Urothelium cell line (cell line): ENCODE measurements around the gene LMF1.
"Not testable (repeated sequence)": the region's sequence is repeated elsewhere in the genome, so short reads cannot be mapped to it uniquely, and the experiment has no call there.

Source experiments
- DNase-seq: peaks from one replicate; pipeline ENCODE4 v3.0.0; 2011; ENCODE audit warnings: low spot score, mixed read lengths
- FAIRE-seq: peaks from 2 replicates; lab custom pipeline; 2011; peaks lifted over from hg19 to GRCh38; lab: Jason Lieb, UNC

The LMF1 gene

DNA sequence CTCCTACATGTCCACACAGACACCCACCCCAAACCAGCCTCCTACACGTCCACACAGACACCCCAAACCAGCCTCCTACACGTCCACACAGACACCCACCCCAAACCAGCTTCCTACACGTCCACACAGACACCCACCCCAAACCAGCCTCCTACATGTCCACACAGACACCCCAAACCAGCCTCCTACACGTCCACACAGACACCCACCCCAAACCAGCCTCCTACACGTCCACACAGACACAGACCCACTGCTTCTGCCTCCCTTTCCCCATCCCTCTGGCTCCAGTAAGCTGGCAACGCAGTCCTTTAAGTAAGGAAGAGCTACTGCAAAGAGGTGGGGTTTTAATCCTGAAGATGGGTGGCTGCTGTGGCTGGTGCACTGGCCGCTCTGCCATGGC, 17.0 kb downstream of the LMF1 start:
- FAIRE-seq, result peak; percentile 100
- DNase-seq, result not testable (repeated sequence)

- no peak for FAIRE-seq
- no peak for DNase-seq
Observed at GRCh38 chr16:952321-952720, 18.5 kb downstream of the LMF1 start.

GRCh38 chr16:951660-952301, 19.0 kb downstream of the LMF1 start:
- FAIRE-seq (no peak), DNase-seq (no peak)

- not testable (repeated sequence) for FAIRE-seq, DNase-seq
Observed at GRCh38 chr16:950733-951573, 19.8 kb downstream of the LMF1 start.

DNA sequence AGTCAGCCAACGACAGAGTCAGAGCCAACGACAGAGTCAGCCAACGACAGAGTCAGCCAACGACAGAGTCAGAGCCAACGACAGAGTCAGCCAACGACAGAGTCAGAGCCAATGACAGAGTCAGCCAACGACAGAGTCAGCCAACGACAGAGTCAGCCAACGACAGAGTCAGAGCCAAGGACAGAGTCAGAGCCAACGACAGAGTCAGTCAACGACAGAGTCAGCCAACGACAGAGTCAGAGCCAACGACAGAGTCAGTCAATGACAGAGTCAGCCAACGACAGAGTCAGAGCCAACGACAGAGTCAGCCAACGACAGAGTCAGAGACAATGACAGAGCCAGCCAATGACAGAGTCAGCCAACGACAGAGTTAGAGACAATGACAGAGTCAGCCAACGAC, 22.0 kb downstream of the LMF1 start:
- not testable (repeated sequence) for DNase-seq, FAIRE-seq

GRCh38 chr16:947922-948303, 22.9 kb downstream of the LMF1 start:
- FAIRE-seq, DNase-seq: not testable (repeated sequence)

DNA sequence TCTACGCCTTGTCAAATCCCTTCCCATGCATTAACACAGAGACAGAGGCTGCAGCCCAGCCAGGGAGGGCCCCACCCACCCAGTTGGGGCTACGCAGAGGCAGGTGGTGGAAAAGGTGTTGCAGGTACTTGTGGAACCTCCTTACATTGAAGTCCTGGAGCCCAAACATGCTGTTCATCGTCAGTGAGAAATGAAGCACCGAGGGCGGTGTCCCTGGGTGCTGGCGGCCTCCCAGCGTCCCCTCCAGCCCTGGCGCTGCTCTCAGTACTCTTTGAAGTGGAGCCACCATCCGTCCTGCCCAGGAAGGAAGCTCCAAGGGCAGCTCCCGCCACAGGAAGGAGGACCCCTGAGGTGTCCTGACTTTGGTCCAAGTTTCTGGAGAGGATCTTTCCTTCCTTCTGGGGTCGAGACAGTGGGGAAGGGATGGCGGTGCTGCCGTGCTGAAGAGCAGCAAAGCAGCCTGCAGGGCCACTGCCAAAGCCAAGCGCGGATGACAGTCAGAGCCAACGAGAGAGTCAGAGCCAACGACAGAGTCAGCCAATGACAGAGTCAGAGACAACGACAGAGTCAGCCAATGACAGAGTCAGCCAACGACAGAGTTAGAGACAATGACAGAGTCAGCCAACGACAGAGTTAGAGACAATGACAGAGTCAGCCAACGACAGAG, 23.4 kb downstream of the LMF1 start:
- no peak for FAIRE-seq
- DNase-seq, result no peak

DNA sequence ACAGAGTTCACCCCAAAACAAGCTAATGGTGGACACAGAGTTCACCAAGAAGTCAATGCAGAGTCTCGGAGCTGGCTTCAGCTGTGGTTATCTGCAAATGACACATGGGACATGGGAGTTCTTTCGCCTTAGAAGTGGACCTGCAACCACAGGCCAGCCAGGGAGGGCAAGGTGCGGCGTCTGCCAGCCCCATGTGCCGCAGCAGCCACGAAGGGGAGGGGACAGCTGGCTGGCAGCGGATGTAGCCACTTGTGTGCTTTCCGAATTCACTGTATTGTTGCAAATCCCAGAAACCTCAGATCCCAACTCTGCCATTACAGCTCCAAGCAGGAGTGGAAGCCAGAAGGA, 24.8 kb downstream of the LMF1 start:
- DNase-seq (no peak), FAIRE-seq (no peak)

- FAIRE-seq (no peak), DNase-seq (no peak)
Observed at GRCh38 chr16:945271-946047, 25.3 kb downstream of the LMF1 start.

DNA sequence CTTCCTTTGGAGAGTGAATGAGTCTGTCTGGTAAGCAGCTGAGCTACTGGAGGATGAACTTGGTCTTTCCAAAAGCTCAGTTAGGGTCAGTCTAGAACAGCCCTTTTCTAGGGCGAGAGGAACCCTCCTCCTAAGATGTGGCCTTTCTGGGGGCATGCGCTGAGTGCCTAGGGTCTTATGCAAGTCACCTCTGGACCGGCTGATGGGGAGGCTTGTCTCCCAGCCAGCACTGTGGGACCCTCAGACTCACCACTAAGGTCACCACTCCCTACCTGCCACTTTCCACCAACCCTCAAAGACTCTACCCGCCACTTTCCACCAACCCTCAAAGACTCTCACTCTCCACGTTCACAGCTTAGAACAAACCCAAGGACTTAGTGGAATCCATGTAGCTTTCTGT, 26.8 kb downstream of the LMF1 start:
- DNase-seq (no peak), FAIRE-seq (no peak)

- DNase-seq (no peak), FAIRE-seq (no peak)
Observed at GRCh38 chr16:942436-943060, 28.2 kb downstream of the LMF1 start.

DNA sequence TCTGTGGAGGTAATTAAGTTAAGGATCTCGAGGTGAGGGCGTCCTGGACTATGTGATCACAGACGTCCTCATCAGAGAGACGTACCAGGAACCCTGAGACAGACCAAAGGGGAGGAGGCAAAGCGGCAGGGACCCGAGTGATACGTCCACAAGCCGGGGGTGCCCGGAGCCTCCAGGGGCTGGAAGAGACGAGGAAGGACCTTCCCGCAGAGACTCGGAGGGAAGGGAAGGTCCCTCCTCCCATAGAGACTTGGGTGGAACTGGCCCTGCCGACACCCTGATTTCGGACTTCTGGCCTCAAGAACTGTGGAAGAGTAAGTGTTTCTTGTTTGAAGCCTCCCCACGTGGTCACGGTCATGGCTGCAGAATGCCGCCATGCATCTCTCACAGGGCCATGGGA, 30.8 kb downstream of the LMF1 start:
- no peak for DNase-seq
- no peak for FAIRE-seq

GRCh38 chr16:939311-939710, 31.5 kb downstream of the LMF1 start:
- DNase-seq (no peak), FAIRE-seq (no peak)

DNA sequence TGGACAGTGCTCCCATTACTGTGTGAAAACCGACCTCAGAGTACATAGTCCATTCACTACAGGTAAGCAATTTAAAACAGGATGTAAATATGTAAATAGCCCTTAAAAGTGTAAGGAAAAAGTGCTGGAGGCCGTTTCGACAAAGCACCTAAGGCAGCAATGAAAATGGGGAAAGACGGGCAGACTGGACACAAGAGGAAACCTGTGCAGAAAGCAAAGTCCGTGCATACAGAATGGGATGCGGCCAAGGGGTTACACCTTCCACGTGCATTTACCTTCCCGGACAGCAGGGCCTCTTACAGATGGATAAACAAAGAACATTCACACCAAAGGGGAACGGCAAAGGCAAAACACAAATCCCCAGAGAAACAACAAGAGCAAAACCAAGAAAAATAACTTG, 32.0 kb downstream of the LMF1 start:
- FAIRE-seq, result no peak
- no peak for DNase-seq

DNA sequence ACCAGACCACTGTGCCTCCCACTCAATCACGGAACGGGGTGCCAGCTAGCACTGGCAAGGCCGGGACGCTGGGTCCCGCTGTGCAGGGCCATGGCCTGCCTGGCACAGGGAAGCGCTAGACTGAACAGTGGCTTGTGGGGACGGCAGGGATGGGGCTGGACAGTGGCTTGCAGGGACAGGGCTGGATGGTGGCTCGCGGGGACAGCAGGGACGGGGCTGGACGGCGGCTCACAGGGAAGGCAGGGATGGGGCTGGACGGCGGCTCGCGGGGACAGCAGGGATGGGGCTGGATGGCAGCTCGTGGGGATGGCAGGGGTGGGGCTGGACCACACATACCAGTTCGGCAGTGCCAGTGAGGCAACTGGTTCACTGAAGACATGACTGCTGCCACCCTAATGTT, 32.6 kb downstream of the LMF1 start:
- DNase-seq (no peak), FAIRE-seq (no peak)

- FAIRE-seq, result no peak
- DNase-seq, result no peak
Observed at GRCh38 chr16:937723-938122, 33.1 kb downstream of the LMF1 start.

DNA sequence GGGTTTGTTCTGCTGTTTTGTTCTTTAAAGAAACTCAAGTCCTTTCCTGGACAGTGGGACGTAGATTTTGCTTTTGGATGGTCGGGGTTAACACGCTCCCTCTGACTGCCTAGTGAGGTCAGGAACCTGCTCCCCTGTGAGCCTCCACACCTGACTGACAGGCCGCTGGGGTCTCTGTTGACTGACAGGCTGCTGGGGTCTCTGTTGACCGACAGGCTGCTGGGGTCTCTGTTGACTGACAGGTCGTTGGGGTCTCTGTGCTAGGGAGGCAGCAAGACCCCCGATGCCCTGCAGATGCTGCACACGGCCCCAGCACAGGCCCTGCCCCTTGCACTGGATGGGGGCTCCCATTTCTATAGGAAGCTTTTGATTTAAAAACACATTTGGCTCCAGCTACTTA, 33.5 kb downstream of the LMF1 start:
- DNase-seq, result no peak
- FAIRE-seq, result no peak

DNA sequence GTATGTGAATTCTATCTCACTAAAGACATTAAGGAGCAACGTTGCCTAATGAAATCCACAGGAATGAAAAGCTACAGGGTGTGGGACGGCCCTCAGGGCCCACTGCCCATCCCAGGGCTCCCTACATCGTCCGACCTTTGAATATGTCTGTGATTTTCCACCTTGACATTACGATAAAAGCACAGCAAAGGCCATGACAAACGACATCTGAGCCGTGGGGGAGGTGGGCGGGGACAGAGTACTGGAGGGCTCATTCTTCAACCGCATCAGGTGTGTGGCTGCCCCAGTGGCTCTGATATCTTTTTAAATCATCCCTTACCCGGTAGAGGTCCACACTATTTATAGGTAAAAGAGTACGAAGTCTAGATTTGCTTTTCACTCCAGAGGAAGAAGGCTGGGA, 35.1 kb downstream of the LMF1 start:
- FAIRE-seq (no peak), DNase-seq (no peak)

DNA sequence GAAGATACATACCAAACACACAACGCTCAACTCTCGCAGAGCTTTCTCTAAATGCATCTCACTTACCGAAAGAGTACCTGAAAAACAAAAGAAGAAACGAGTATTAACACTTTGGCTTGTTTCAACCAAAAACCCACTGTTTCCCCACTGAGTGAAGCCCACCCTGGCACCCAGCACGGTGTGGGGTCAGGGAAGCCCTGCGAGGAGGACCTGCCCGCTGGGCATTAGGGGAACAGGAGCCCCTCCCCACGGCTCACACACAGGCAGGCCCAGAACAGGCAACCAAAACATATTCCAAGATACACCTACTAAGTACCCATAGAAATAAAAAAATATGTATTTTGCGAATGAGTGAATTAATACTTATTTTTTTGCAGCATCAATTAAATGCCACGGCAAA, 36.6 kb downstream of the LMF1 start:
- no peak for DNase-seq
- no peak for FAIRE-seq

DNA sequence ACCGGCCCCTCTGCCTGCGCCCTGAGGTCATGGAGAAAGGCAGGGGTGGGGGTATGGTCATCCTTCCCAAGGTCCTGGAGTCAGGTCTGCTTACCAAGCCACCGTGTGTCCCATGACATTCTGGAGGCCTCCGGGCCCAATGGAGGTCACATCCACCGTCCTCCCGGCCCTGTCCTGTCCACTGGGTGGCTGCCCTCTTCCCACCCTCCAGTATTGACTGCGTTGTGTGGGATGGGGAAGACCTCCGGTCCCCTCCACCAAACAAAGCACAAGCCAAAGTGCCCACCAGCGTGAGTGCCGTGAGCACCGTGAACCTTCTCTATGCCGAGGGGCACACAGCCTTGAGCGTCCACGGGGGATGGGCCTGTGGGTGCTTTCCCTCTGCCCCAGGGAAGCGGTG, 37.2 kb downstream of the LMF1 start:
- DNase-seq, result no peak
- no peak for FAIRE-seq

DNA sequence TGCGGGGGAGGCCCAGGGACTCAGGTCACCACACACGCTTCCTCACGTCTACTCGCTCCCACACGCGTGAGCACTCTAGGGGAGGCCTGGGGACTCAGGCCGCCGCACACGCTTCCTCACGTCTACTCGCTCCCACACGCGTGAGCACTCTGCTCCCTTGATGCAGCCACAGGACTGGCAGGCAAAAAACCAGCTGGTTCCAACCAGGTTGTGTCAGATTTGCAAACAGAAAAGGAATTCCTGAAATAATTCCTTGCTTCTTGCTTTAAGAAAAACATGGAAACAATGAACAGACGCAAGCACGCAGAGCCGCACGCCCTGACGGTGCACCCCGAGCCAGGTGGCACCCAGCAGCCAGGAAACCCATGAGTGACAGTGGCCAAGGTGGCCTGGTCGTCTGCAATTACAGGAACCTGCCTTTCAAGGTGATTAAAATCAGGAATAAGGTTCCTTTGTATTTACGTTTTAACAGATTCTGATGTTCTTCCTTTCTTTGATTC, 37.9 kb downstream of the LMF1 start:
- FAIRE-seq (no peak), DNase-seq (no peak)
